ENCODE results near the gene UPK1B.

GRCh38 chr3:119206611-119207511 is 33.5 kb downstream of the UPK1B start:
- TF ChIP-seq CTCF (IDR thresholded peaks at IDR 0.05) (no peak), POLR2A (IDR thresholded peaks at IDR 0.05) (no peak)
